PC-3 (cell line): ENCODE data around the gene LRBA. TPM values are rescaled to one million over a fixed set of nuclear protein-coding genes. Genes with fewer than 3 reads are reported as not detected.
"Not testable (repeated sequence)": the region's sequence is repeated elsewhere in the genome, so short reads cannot be mapped to it uniquely, and the experiment has no call there.

Experiments used
- ATAC-seq: fragments of 200-7000 bp; cut with Tn5 transposase; 2 replicates; pipeline ENCODE4 v1.9.1; 2020; ENCODE audit warnings: mild to moderate bottlenecking, moderate library complexity
- BruUV-seq: library from RNA; stranded (reverse); fragments of 400-500 nt; replicated peaks from 2 replicates; lab custom pipeline; 2021; lab: Mats Ljungman, UMichigan
- CTCF ChIA-PET: fragments of 300-600 bp; sonication (Branson Sonifier 250); formaldehyde crosslinking; loops from one replicate; lab custom pipeline; 2022; ENCODE audit warnings: antibody characterized with exemption; lab: Charles Lee
- POLR2A ChIA-PET: fragments of 300-600 bp; sonication (Branson Sonifier 250); formaldehyde crosslinking; loops from one replicate; lab custom pipeline; 2022; ENCODE audit warnings: antibody characterized with exemption; ENCODE audit not compliant: unreplicated experiment; lab: Charles Lee
- DNase-seq: peaks from one replicate; pipeline ENCODE4 v3.0.0-alpha.2; 2015
- H2AFZ ChIP-seq: fragments of 300-600 bp; sonication (generic); 2 replicates; pipeline ENCODE4 v1.6.0; 2016; ENCODE audit warnings: antibody characterized with exemption, low read length
- H3F3A ChIP-seq: fragments of 300-600 bp; sonication (generic); one replicate; pipeline ENCODE4 v1.6.0; 2017; ENCODE audit warnings: antibody characterized with exemption, low read length, control low read depth, mild to moderate bottlenecking; ENCODE audit not compliant: unreplicated experiment
- H3K27ac ChIP-seq: fragments of 300-600 bp; sonication (generic); 2 replicates; pipeline ENCODE4 v1.5.1; 2016; ENCODE audit warnings: mild to moderate bottlenecking, low read length
- H3K27me3 ChIP-seq: fragments of 300-600 bp; sonication (generic); 2 replicates; pipeline ENCODE4 v1.6.1; 2016; ENCODE audit warnings: low read length, mixed read lengths
- H3K36me3 ChIP-seq: fragments of 300-600 bp; sonication (generic); 2 replicates; pipeline ENCODE4 v1.6.1; 2016; ENCODE audit warnings: low read depth, mixed run types, low read length, mixed read lengths
- H3K4me1 ChIP-seq: fragments of 300-600 bp; sonication (generic); 2 replicates; pipeline ENCODE4 v1.5.1; 2016; ENCODE audit warnings: low read length; ENCODE audit not compliant: insufficient read depth
- H3K4me2 ChIP-seq: fragments of 300-600 bp; sonication (generic); 2 replicates; pipeline ENCODE4 v1.6.0; 2016; ENCODE audit warnings: low read length
- H3K4me3 ChIP-seq: fragments of 300-600 bp; sonication (generic); 2 replicates; pipeline ENCODE4 v1.5.1; 2016; ENCODE audit warnings: mild to moderate bottlenecking, low read length, mixed read lengths
- H3K79me2 ChIP-seq: fragments of 300-600 bp; sonication (generic); 2 replicates; pipeline ENCODE4 v1.6.1; 2017; ENCODE audit warnings: low read length, mixed read lengths
- H3K9ac ChIP-seq: fragments of 300-600 bp; sonication (generic); 2 replicates; pipeline ENCODE4 v1.6.0; 2016; ENCODE audit warnings: mild to moderate bottlenecking, low read length
- H3K9me2 ChIP-seq: fragments of 300-600 bp; sonication (generic); replicated peaks from 2 replicates; pipeline ENCODE4 v1.6.1; 2016; ENCODE audit warnings: mixed run types, low read length, mixed read lengths
- H3K9me3 ChIP-seq: fragments of 300-600 bp; sonication (generic); 2 replicates; pipeline ENCODE4 v1.6.1; 2016; ENCODE audit warnings: low read length, mixed read lengths
- H4K20me1 ChIP-seq: fragments of 300-600 bp; sonication (generic); 2 replicates; pipeline ENCODE4 v1.6.1; 2016; ENCODE audit warnings: low read length, mixed read lengths
- EZH2 ChIP-seq: fragments of 300-600 bp; sonication (generic); IDR thresholded peaks from one replicate; pipeline ENCODE4 v1.6.1; 2017; ENCODE audit warnings: antibody characterized with exemption, mild to moderate bottlenecking, low read length; ENCODE audit not compliant: unreplicated experiment
- EZH2phosphoT487 ChIP-seq: fragments of 300-600 bp; sonication (generic); IDR thresholded peaks from 2 replicates; pipeline ENCODE4 v1.6.1; 2018; ENCODE audit warnings: mild to moderate bottlenecking, antibody characterized with exemption, low read length, borderline replicate concordance
- intact Hi-C: fragments of 100-400 bp; cut with micrococcal nuclease; formaldehyde crosslinking; loops from 2 replicates; pipeline ENCODE4 v1.9.0; 2023
- total RNA-seq: library from RNA; depleted of rRNA; stranded (reverse); fragments of >200 nt; gene quantifications from 2 replicates; pipeline ENCODE4 v1.2.3, GENCODE V29; 2014
- TF ChIP-seq, protein P1 (sequence below): fragments of 300-600 bp; sonication (generic); conservative IDR thresholded peaks from 2 replicates; pipeline ENCODE4 v1.5.1; 2017; ENCODE audit warnings: antibody characterized with exemption, low read depth, mild to moderate bottlenecking, low read length

Gene LRBA
- total RNA-seq, 1 experiment from 2014 or later, result 40.8 TPM

DNA sequence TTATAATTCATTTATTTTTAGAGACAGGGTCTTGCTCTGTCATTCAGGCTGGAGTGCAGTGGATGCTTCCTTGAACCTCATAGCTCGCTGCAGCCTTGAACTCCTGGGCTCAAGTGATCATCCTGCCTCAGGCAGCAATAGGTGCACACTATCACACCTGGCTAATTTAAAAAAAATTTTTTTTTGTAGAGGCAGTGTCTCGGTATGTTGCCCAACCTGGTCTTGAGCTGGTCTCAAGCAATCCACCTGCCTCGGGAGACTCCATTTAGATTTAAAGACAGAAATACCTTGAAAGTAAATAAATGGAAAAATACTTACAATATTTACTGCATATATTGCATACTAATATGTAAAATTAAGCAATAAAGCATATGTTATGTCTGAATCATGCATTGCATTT is 473.4 kb downstream of the LRBA start:
- Histone ChIP-seq H3K9ac (no peak overlapping the region), H3K9me3 (no peaks in the 10 kb centered on the region), H3K4me2 (no peak overlapping the region), H3K79me2 (no peaks in the 10 kb centered on the region), H3K36me3 (no peaks in the 10 kb centered on the region), H2AFZ (no peak overlapping the region), H3K4me1 (no peaks in the 10 kb centered on the region; the same call in 1 of the 2 replicates), H3F3A (no peaks in the 10 kb centered on the region), H3K9me2 (no peaks in the 10 kb centered on the region), H3K27me3 (no peaks in the 10 kb centered on the region), H3K27ac (no peak overlapping the region), H4K20me1 (no peaks in the 10 kb centered on the region), H3K4me3 (no peak overlapping the region)
- ATAC-seq (no peak), DNase-seq (no peak)
- no TSS peak for BruUV-seq
- TF ChIP-seq EZH2phosphoT487 (no peak), EZH2 (no peak)
- TF ChIP-seq, protein P1, sequence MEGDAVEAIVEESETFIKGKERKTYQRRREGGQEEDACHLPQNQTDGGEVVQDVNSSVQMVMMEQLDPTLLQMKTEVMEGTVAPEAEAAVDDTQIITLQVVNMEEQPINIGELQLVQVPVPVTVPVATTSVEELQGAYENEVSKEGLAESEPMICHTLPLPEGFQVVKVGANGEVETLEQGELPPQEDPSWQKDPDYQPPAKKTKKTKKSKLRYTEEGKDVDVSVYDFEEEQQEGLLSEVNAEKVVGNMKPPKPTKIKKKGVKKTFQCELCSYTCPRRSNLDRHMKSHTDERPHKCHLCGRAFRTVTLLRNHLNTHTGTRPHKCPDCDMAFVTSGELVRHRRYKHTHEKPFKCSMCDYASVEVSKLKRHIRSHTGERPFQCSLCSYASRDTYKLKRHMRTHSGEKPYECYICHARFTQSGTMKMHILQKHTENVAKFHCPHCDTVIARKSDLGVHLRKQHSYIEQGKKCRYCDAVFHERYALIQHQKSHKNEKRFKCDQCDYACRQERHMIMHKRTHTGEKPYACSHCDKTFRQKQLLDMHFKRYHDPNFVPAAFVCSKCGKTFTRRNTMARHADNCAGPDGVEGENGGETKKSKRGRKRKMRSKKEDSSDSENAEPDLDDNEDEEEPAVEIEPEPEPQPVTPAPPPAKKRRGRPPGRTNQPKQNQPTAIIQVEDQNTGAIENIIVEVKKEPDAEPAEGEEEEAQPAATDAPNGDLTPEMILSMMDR, result no peak
- ChIA-PET CTCF (no interaction called here), POLR2A (no interaction called here)
- intact Hi-C loops, result no loop called here

DNA sequence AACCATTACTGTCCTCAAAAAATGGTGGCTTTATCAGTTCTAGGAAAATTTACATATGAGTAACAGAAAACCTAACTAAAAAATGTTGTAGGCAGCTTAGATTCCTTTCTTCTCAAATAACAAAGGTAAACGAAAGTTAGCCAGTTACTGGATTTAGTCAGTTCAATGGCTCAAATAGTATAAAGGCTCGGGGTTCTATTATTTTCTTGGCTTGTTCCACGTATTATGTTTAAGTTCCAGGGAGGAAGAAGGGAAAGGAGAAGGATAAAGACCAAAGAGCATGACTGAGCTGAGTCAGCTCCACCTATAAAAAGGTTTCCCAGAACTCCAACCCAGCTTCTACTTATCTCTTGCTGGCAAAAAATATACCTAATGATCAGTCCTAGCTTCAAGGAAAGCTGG is 474.1 kb downstream of the LRBA start:
- DNase-seq (peak; percentile 7), ATAC-seq (peak; percentile 53)
- no peak for TF ChIP-seq EZH2phosphoT487
- TF ChIP-seq EZH2, result no peak
- TF ChIP-seq, protein P1, result no peak
- H3K4me1 ChIP-seq, result no peaks in the 10 kb centered on the region; the same call in 1 of the 2 replicates
- no peaks in the 10 kb centered on the region for H3K9me2 ChIP-seq
- no peak overlapping the region for H3K9ac ChIP-seq
- intact Hi-C loops, result no loop called here
- H3K4me2 ChIP-seq, result no peak overlapping the region
- BruUV-seq, result no TSS peak
- H3K36me3 ChIP-seq, result no peaks in the 10 kb centered on the region
- H3K9me3 ChIP-seq, result no peaks in the 10 kb centered on the region
- H3K79me2 ChIP-seq, result no peaks in the 10 kb centered on the region
- no peak overlapping the region for H3K27ac ChIP-seq
- H3K4me3 ChIP-seq, result no peak overlapping the region
- H2AFZ ChIP-seq, result no peak overlapping the region
- H3K27me3 ChIP-seq, result no peaks in the 10 kb centered on the region
- ChIA-PET CTCF (no interaction called here), POLR2A (no interaction called here)
- no peaks in the 10 kb centered on the region for H4K20me1 ChIP-seq
- H3F3A ChIP-seq, result no peaks in the 10 kb centered on the region

DNA sequence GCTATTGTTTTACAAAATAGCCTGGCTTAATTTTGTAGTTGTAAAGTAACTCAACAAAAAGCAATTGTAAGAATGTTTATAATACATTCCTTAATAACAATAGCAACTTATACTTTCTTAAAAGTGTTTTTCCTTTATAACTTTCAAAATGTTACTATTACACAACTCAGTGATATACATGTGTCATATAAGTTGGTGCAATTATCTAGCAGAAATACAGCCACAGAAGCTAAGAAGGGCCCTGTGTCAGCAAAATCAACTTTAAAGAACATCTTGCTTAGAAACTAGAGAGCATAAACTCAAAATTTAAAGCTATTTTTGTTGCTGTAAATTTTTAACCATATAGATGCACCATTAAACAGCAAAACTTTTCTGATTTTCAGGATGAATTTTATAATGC is 474.5 kb downstream of the LRBA start:
- Histone ChIP-seq H3K4me3 (no peak overlapping the region), H3K9me3 (no peaks in the 10 kb centered on the region), H4K20me1 (no peaks in the 10 kb centered on the region), H3K4me2 (no peak overlapping the region), H3K79me2 (no peaks in the 10 kb centered on the region), H3K9ac (no peak overlapping the region), H3K9me2 (no peaks in the 10 kb centered on the region), H3K36me3 (no peaks in the 10 kb centered on the region), H3K27me3 (no peaks in the 10 kb centered on the region), H3F3A (no peaks in the 10 kb centered on the region), H3K27ac (no peak overlapping the region), H2AFZ (no peak overlapping the region), H3K4me1 (no peaks in the 10 kb centered on the region; the same call in 1 of the 2 replicates)
- intact Hi-C loops, result no loop called here
- no TSS peak for BruUV-seq
- ChIA-PET CTCF (no interaction called here), POLR2A (no interaction called here)
- TF ChIP-seq EZH2phosphoT487 (no peak), EZH2 (no peak)
- TF ChIP-seq, protein P1, result no peak
- ATAC-seq, result no peak
- DNase-seq, result no peak

DNA sequence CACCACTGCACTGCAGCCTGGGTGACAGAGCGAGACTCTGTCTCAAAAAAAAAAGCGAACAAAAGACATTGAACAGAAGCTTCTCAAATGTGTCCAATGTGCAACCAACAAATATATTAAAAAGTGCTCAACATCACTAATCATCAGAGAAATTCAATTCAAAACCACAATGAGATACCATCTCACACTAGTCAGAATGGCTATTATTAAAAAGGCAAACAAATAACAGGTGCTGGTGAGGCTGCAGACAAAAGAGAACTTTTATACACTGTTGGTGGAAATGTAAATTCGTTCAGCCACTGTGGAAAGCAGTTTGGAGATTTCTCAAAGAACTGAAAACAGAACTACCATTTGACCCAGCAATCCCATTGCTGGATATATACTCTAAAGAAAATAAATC is 477.2 kb downstream of the LRBA start:
- H4K20me1 ChIP-seq, ATAC-seq, H3K9me2 ChIP-seq, H3K4me2 ChIP-seq, H3K27ac ChIP-seq, H3K9me3 ChIP-seq, H3K9ac ChIP-seq, H3K4me1 ChIP-seq, H3K27me3 ChIP-seq, H2AFZ ChIP-seq, intact Hi-C loops, H3K79me2 ChIP-seq, CTCF ChIA-PET, POLR2A ChIA-PET, BruUV-seq, DNase-seq, H3K36me3 ChIP-seq, H3F3A ChIP-seq, H3K4me3 ChIP-seq: not testable (repeated sequence)
